CD4-positive, alpha-beta memory T cell (primary cell): Measurements from ENCODE around the gene REX1BD. TPM values are rescaled to one million over a fixed set of nuclear protein-coding genes. Genes with fewer than 3 reads are reported as not detected.
A peak's percentile ranks its signal among the peaks of the same experiment; 100 is the strongest.

Source experiments
- CTCF ChIA-PET: fragments of 350-600 bp; sonication (Branson Sonifier 250); formaldehyde crosslinking; loops from one replicate; lab custom pipeline; 2021; ENCODE audit warnings: inconsistent platforms; ENCODE audit not compliant: partially characterized antibody; lab: Charles Lee
- POLR2A ChIA-PET: fragments of 350-600 bp; sonication (Branson Sonifier 250); formaldehyde crosslinking; loops from one replicate; lab custom pipeline; 2021; ENCODE audit not compliant: partially characterized antibody; lab: Charles Lee
- DNase-seq, 5 donors: peaks; one replicate each; pipeline versions ENCODE4 v3.0.0 to v3.0.0-alpha.2; 2020 to 2022; ENCODE audit warnings: mixed read lengths in 1 of 5
- H3K27ac ChIP-seq: one replicate; pipeline ENCODE4 v1.7.0; 2013; ENCODE audit warnings: low read depth, low read length
- H3K27me3 ChIP-seq: 2 replicates; pipeline ENCODE4 v1.7.0; 2013; ENCODE audit warnings: mild to moderate bottlenecking, low read length, moderate library complexity; ENCODE audit not compliant: insufficient read depth
- H3K36me3 ChIP-seq: 2 replicates; pipeline ENCODE4 v1.7.0; 2013; ENCODE audit warnings: mild to moderate bottlenecking, low read length, moderate library complexity; ENCODE audit not compliant: insufficient read depth
- H3K4me1 ChIP-seq: 2 replicates; pipeline ENCODE4 v1.7.0; 2013; ENCODE audit warnings: mild to moderate bottlenecking, low read length, moderate library complexity; ENCODE audit not compliant: insufficient read depth
- H3K4me3 ChIP-seq, 2 donors: one replicate each; pipeline ENCODE4 v1.7.0; 2013; ENCODE audit warnings: low read length in 2 of 2, mild to moderate bottlenecking in 1 of 2
- H3K9me3 ChIP-seq, 2 donors: one replicate each; pipeline ENCODE4 v1.7.0; 2013; ENCODE audit warnings: low read length in 2 of 2, control low read depth in 1 of 2; ENCODE audit not compliant: control insufficient read depth in 1 of 2
- H3K27ac Mint-ChIP-seq, 7 donors: one replicate each; pipeline ENCODE4 v1.8.0; 2020 to 2021; ENCODE audit warnings: mixed read lengths in 7 of 7, mild to moderate bottlenecking in 6 of 7, inconsistent platforms in 3 of 7, moderate library complexity in 3 of 7
- H3K27me3 Mint-ChIP-seq, 2 donors: one replicate each; pipeline ENCODE4 v1.8.0; 2020 to 2021; ENCODE audit warnings: mixed read lengths in 2 of 2
- H3K36me3 Mint-ChIP-seq, 2 donors: one replicate each; pipeline ENCODE4 v1.8.0; 2020 to 2021; ENCODE audit warnings: mixed read lengths in 2 of 2, inconsistent platforms in 1 of 2, mild to moderate bottlenecking in 1 of 2
- H3K4me1 Mint-ChIP-seq, 4 donors: one replicate each; pipeline ENCODE4 v1.8.0; 2020 to 2021; ENCODE audit warnings: mixed read lengths in 4 of 4, mild to moderate bottlenecking in 1 of 4
- H3K4me3 Mint-ChIP-seq, 8 donors: one replicate each; pipeline ENCODE4 v1.8.0; 2020 to 2021; ENCODE audit warnings: mixed read lengths in 8 of 8, mild to moderate bottlenecking in 7 of 8, moderate library complexity in 6 of 8, inconsistent platforms in 3 of 8
- H3K9me3 Mint-ChIP-seq, 8 donors: one replicate each; pipeline ENCODE4 v1.8.0; 2020 to 2021; ENCODE audit warnings: mixed read lengths in 8 of 8, mild to moderate bottlenecking in 5 of 8, inconsistent platforms in 3 of 8, moderate library complexity in 1 of 8
- intact Hi-C: fragments of 100-400 bp; cut with micrococcal nuclease; formaldehyde crosslinking; loops from one replicate; pipeline ENCODE4 v1.15.1; 2023
- polyA plus RNA-seq, 2 donors: library from polyadenylated mRNA; unstranded; fragments of 300-500 nt; fragmentation: Illumina TruSeq; gene quantifications; one replicate each; pipeline ENCODE4 v1.2.3, GENCODE V29; 2021
- total RNA-seq, 2 experiments: library from RNA; stranded (reverse); gene quantifications; one replicate each; pipeline ENCODE4 v1.2.3, GENCODE V29; 2021

REX1BD gene
- total and polyA plus RNA-seq, 4 experiments from 2014 or later, result 148 to 156 (median 152) TPM

DNA sequence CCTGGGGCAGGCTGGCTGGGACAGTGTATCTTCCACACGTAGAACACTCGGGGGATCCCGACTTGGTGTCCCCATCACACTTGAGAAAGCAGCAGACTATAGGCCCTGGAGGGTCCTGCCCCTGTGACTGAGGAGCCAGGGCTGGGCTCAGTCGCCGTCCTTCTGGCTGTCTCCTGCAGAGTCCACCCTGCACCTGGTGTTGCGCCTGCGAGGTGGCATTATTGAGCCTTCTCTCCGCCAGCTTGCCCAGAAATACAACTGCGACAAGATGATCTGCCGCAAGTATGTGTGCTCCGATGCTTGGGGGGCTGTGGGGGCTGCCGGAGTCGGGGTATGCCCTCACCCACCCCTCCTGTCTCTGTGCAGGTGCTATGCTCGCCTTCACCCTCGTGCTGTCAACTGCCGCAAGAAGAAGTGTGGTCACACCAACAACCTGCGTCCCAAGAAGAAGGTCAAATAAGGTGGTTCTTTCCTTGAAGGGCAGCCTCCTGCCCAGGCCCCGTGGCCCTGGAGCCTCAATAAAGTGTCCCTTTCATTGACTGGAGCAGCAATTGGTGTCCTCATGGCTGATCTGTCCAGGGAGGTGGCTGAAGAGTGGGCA, 13.8 kb upstream of the REX1BD start:
- Histone ChIP-seq H3K4me1 (peaks cover 26% of the 10 kb centered on the region), H3K27me3 (no peaks in the 10 kb centered on the region), H3K4me3 (no peak overlapping the region), H3K36me3 (peaks cover 30% of the 10 kb centered on the region), H3K27ac (no peak overlapping the region), H3K9me3 (no peaks in the 10 kb centered on the region)
- Mint-ChIP-seq H3K27ac (peak overlapping the region in 3 of 7 donors; percentile 51 to 86 (median 58)), H3K4me1 (peaks cover 10 to 36% (median 22%) of the 10 kb centered on the region in 4 donors), H3K4me3 (peak overlapping the region in 2 of 8 donors; percentile 29 to 46), H3K36me3 (peaks cover 29 to 57% of the 10 kb centered on the region in 2 donors), H3K27me3 (no peaks in the 10 kb centered on the region), H3K9me3 (peaks cover 0 to 4% (median 0%) of the 10 kb centered on the region in 8 donors)
- DNase-seq, result no peak
- ChIA-PET CTCF (interaction anchor here (4.8 kb wide), 1 partner anchor 13 kb away, joined by 53 read pairs; the partner anchor contains the start of gene REX1BD), POLR2A (interaction anchor here (4.0 kb wide), 1 partner anchor 13 kb away, joined by 122 read pairs; the partner anchor contains the start of gene REX1BD)
- intact Hi-C loops, result loop anchor here (5.0 kb wide), 1 partner anchor 97 kb away; no protein-coding TSS in a partner anchor

DNA sequence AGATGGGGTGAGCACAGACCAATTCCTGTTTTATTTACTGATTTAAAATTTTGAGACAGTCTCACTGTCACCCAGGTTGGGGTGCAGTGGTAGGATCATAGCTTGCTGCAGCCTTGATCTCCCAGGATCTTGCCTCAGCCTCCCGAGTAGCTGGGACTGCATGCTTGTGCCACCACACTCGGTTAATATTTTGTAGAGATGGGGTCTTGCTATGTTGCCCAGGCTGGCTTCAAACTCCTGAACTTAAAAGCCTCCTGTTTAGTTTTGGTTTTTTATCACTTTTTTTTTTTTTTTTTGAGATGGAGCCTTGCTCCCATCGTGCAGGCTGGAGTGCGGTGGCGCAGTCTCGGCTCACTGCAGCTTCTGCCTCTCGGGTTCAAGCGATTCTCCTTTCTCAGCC, 12.2 kb upstream of the REX1BD start:
- Mint-ChIP-seq H3K27ac (peak overlapping the region in 1 of 7 donors; percentile 32), H3K4me1 (peaks cover 8 to 33% (median 19%) of the 10 kb centered on the region in 4 donors), H3K27me3 (no peaks in the 10 kb centered on the region), H3K9me3 (peaks cover 0 to 3% (median 0%) of the 10 kb centered on the region in 8 donors), H3K36me3 (peaks cover 29 to 54% of the 10 kb centered on the region in 2 donors), H3K4me3 (peak overlapping the region in 1 of 8 donors; percentile 31)
- no peak overlapping the region for H3K27ac ChIP-seq
- POLR2A ChIA-PET, result interaction anchor here (0.9 to 1.4 kb wide), 4 partner anchors 10 to 55 kb away, joined by 3 to 7 read pairs (median 3); partner anchors contain the start of genes ELL, KXD1 and REX1BD
- CTCF ChIA-PET, result interaction anchor here (0.9 kb wide), 1 partner anchor 115 kb away, joined by 3 read pairs; no protein-coding TSS in a partner anchor
- no peaks in the 10 kb centered on the region for H3K27me3 ChIP-seq
- H3K4me3 ChIP-seq, result no peak overlapping the region
- intact Hi-C loops, result no loop called here
- peaks cover 17% of the 10 kb centered on the region for H3K4me1 ChIP-seq
- no peak for DNase-seq
- H3K36me3 ChIP-seq, result peaks cover 30% of the 10 kb centered on the region
- no peaks in the 10 kb centered on the region for H3K9me3 ChIP-seq

DNA sequence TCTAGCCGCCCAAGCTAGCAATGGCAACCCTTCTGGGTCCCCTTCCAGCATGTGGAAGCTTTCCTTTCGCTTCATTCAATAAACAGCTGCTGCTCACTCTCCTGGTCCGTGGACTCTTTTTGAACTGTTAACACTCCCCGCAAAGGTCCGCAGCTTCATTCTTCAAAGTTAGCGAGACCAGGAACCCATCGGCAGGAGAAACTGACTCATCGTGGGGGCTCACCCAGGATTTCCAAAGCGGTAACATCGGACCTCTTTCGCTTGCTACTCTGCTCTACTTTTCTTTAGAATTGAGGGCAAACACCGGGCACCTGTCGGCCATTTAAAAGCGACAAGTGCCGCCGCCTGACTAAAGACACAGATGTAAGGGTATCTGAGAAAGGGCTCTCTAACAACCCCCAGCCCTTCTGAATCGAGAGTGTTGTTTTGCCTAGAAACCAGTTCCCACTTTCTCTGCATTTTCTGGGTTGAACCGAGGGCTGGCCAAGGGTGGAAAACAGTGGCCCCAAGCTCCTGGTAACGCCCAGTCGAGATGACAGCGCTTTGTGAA, 11.2 kb upstream of the REX1BD start:
- ChIA-PET POLR2A (interaction anchor here (1.4 kb wide), 2 partner anchors 10 to 19 kb away, joined by 3 read pairs; partner anchors contain the start of gene KXD1), CTCF (no interaction called here)
- Histone ChIP-seq H3K4me3 (no peak overlapping the region), H3K27me3 (no peaks in the 10 kb centered on the region), H3K36me3 (peaks cover 30% of the 10 kb centered on the region), H3K4me1 (peaks cover 13% of the 10 kb centered on the region), H3K9me3 (no peaks in the 10 kb centered on the region), H3K27ac (no peak overlapping the region)
- no peaks in the 10 kb centered on the region for H3K27me3 Mint-ChIP-seq
- intact Hi-C loops, result no loop called here
- peaks cover 6 to 22% (median 13%) of the 10 kb centered on the region in 4 donors for H3K4me1 Mint-ChIP-seq
- no peak for DNase-seq
- H3K9me3 Mint-ChIP-seq, result no peaks in the 10 kb centered on the region
- peaks cover 28 to 44% of the 10 kb centered on the region in 2 donors for H3K36me3 Mint-ChIP-seq
- no peak overlapping the region for H3K4me3 Mint-ChIP-seq
- H3K27ac Mint-ChIP-seq, result peak overlapping the region in 1 of 7 donors; percentile 37

DNA sequence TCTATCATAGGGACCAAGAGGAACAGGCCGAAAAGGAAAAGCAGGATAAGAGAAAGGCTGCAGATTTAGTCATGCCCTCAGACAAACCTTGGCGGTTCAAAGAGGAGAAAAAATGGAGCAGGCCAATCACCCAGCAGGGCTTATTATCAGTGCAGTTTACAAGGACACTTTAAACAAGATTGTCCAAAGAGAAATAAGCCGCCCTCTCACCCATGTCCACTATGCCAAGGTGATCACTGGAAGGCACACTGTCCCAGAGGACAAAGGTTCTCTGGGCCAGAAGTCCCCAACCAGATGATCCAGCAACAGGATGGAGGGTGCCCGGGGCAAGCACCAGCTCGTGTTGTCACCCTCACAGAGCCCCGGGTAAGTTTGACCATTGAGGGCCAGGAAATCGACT, 8.3 kb upstream of the REX1BD start:
- H3K9me3 Mint-ChIP-seq, result no peaks in the 10 kb centered on the region
- ChIA-PET CTCF (interaction anchor here (1.5 kb wide), 1 partner anchor 9 kb away, joined by 4 read pairs; no protein-coding TSS in a partner anchor), POLR2A (interaction anchor here (1.4 to 1.6 kb wide), 2 partner anchors 9 to 14 kb away, joined by 4 to 8 read pairs; partner anchors contain the start of gene UBA52)
- H3K27ac Mint-ChIP-seq, result peak overlapping the region in 1 of 7 donors; percentile 38
- no peaks in the 10 kb centered on the region for H3K9me3 ChIP-seq
- H3K4me1 ChIP-seq, result peaks cover 1% of the 10 kb centered on the region
- H3K27me3 ChIP-seq, result no peaks in the 10 kb centered on the region
- H3K27me3 Mint-ChIP-seq, result no peaks in the 10 kb centered on the region
- intact Hi-C loops, result no loop called here
- peaks cover under 1 to 2% (median under 1%) of the 10 kb centered on the region in 4 donors for H3K4me1 Mint-ChIP-seq
- peaks cover 14 to 21% of the 10 kb centered on the region in 2 donors for H3K36me3 Mint-ChIP-seq
- no peak overlapping the region for H3K4me3 Mint-ChIP-seq
- peaks cover 12% of the 10 kb centered on the region for H3K36me3 ChIP-seq
- H3K4me3 ChIP-seq, result no peak overlapping the region
- DNase-seq, result no peak
- H3K27ac ChIP-seq, result no peak overlapping the region

DNA sequence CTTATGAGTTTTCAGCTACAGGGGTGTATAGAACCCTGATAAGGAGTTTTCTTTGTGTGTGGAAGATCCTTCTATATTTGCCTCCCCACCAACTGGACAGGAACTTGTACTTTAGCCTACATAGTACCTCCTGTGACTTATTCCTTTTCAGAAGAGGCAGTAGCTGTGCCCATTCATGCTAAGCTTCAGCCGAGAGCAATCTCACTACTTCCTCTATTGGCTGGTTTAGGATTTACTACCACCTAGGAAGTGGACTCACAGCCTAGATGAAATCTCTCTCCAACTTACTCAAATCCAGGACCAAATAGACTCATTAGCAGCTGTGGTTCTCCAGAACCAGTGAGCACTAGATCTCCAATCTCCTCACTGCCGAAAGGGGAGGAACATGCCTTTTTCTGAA, 2.3 kb upstream of the REX1BD start:
- CTCF ChIA-PET, result interaction anchor here (1.1 to 4.5 kb wide), 6 partner anchors 8 to 333 kb away, joined by 3 to 53 read pairs (median 5); partner anchors contain the start of genes COPE, DDX49, KXD1 and UBA52
- H3K4me3 Mint-ChIP-seq, result peak overlapping the region in 2 of 8 donors; percentile 25 to 33
- peak overlapping the region in 1 of 7 donors; percentile 57 for H3K27ac Mint-ChIP-seq

DNA sequence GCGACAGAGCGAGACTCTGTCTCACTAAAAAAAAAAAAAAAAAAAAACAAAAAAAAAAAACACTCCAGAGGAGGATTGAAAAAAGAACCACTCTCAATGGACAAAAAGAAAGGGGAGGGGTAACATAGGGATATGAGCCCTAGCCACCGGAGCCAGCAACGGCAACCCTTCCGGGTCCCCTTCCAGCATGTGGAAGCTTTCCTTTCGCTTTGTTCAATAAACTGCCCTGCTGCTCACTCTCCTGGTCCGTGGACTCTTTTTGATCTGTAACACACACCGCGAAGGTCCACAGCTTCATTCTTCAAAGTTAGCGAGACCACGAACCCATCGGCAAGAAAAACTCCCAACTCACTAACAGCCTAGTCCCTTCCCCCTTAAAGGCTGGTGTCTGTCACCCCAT, 1.0 kb upstream of the REX1BD start:
- no peaks in the 10 kb centered on the region for H3K9me3 Mint-ChIP-seq
- Histone ChIP-seq H3K27ac (peak overlapping the region; percentile 67), H3K4me3 (no peak overlapping the region), H3K9me3 (no peaks in the 10 kb centered on the region), H3K4me1 (peaks cover 34% of the 10 kb centered on the region), H3K27me3 (no peaks in the 10 kb centered on the region), H3K36me3 (peaks cover 4% of the 10 kb centered on the region)
- ChIA-PET CTCF (interaction anchor here (0.7 to 4.9 kb wide), 16 partner anchors 15 to 318 kb away, joined by 3 to 58 read pairs (median 8); partner anchors contain the start of genes ELL, FKBP8, KXD1 and UBA52), POLR2A (interaction anchor here (0.8 to 6.3 kb wide), 15 partner anchors 9 to 504 kb away, joined by 3 to 122 read pairs (median 6); partner anchors contain the start of genes COPE, CRLF1, DDX49 and ELL)
- H3K4me3 Mint-ChIP-seq, result peak overlapping the region in 6 of 8 donors; percentile 5 to 93 (median 42)
- H3K36me3 Mint-ChIP-seq, result peaks cover 0 to 5% of the 10 kb centered on the region in 2 donors
- H3K4me1 Mint-ChIP-seq, result peaks cover 18 to 43% (median 32%) of the 10 kb centered on the region in 4 donors
- no peak for DNase-seq
- no peaks in the 10 kb centered on the region for H3K27me3 Mint-ChIP-seq
- intact Hi-C loops, result loop anchor here (5.0 kb wide), 1 partner anchor 110 kb away; no protein-coding TSS in a partner anchor
- H3K27ac Mint-ChIP-seq, result peak overlapping the region in 6 of 7 donors; percentile 43 to 93 (median 84)

More for the DNA sequence above, 2.3 kb upstream of the REX1BD start:
- no peak for DNase-seq
- no peaks in the 10 kb centered on the region for H3K27me3 ChIP-seq
- H3K36me3 ChIP-seq, result peaks cover 4% of the 10 kb centered on the region
- Mint-ChIP-seq H3K27me3 (no peaks in the 10 kb centered on the region), H3K36me3 (peaks cover 0 to 3% of the 10 kb centered on the region in 2 donors), H3K9me3 (no peaks in the 10 kb centered on the region), H3K4me1 (peaks cover 18 to 43% (median 32%) of the 10 kb centered on the region in 4 donors)
- H3K4me1 ChIP-seq, result peaks cover 34% of the 10 kb centered on the region
- H3K9me3 ChIP-seq, result no peaks in the 10 kb centered on the region
- no peak overlapping the region for H3K4me3 ChIP-seq
- POLR2A ChIA-PET, result interaction anchor here (0.6 to 6.3 kb wide), 8 partner anchors 10 to 307 kb away, joined by 3 to 122 read pairs (median 4); partner anchors contain the start of genes FKBP8, KXD1 and UBA52
- H3K27ac ChIP-seq, result no peak overlapping the region
- intact Hi-C loops, result loop anchor here (5.0 kb wide), 1 partner anchor 109 kb away; no protein-coding TSS in a partner anchor
